ENCODE results near the gene ANKRD33B. TPM values are rescaled to one million over a fixed set of nuclear protein-coding genes. Genes with fewer than 3 reads are reported as not detected.

ANKRD33B gene
- total RNA-seq, 1 experiment from 2014 or later: 10.9 TPM

- no peaks in the 10 kb centered on the region for H3K9me3 ChIP-seq (ENCODE audit: control insufficient read depth in 1 of 2, insufficient read depth in 1 of 2, low read depth in 1 of 2, low read length in 2 of 2)
- POLR2A ChIA-PET: no interaction called here
- DNase-seq (ENCODE audit: low read depth, low spot score) (no peak), ATAC-seq (0 out of 2 replicates have a peak, but pooled peaks have one; percentile 16)
- no peak for TF ChIP-seq CEBPB (IDR thresholded peaks at IDR 0.05; ENCODE audit: low read depth)
- TF ChIP-seq ZNF274 (IDR thresholded peaks at IDR 0.05; ENCODE audit: low read depth, low read length): no peak
- no peak for TF ChIP-seq EGR1 (IDR thresholded peaks at IDR 0.05; ENCODE audit: low read depth)
- TF ChIP-seq TCF7L2 (IDR thresholded peaks at IDR 0.05; ENCODE audit: borderline replicate concordance, extremely low read depth, insufficient read depth, insufficient read length): no peak
- TF ChIP-seq REST (IDR thresholded peaks at IDR 0.05; ENCODE audit: low read depth): no peak
- TF ChIP-seq POLR2A (IDR thresholded peaks at IDR 0.05; ENCODE audit: borderline replicate concordance, extremely low read depth, insufficient read depth, insufficient read length): no peak
- TF ChIP-seq MAX (IDR thresholded peaks at IDR 0.05): no peak
- no peak for TF ChIP-seq RAD21 (IDR thresholded peaks at IDR 0.05; ENCODE audit: low read depth)
- no peak for TF ChIP-seq ELF1 (IDR thresholded peaks at IDR 0.05; ENCODE audit: borderline replicate concordance, low read depth)
- TF ChIP-seq ATF3 (IDR thresholded peaks at IDR 0.05): no peak
- TF ChIP-seq EZH2 (IDR thresholded peaks at IDR 0.05): no peak
- TF ChIP-seq FOSL1 (IDR thresholded peaks at IDR 0.05; ENCODE audit: low read depth): no peak
- no peak overlapping the region for H2AFZ ChIP-seq (ENCODE audit: low read depth, low read length, poor library complexity, severe bottlenecking)
- BruUV-seq (replicated peaks): no TSS peak
- intact Hi-C loops (cut with micrococcal nuclease): no loop called here
- no peak overlapping the region for H3K4me3 ChIP-seq (replicated peaks in 1 of 2; ENCODE audit: low read depth in 1 of 2, low read length in 2 of 2)
- peaks cover 0 to 29% of the 10 kb centered on the region in 2 experiments; a peak in 2 of 4 replicates for H3K4me1 ChIP-seq (ENCODE audit: control insufficient read depth in 1 of 2, insufficient read depth in 2 of 2, low read length in 2 of 2)
- H3K9me2 ChIP-seq (ENCODE audit: insufficient read depth): no peaks in the 10 kb centered on the region
- H4K20me1 ChIP-seq (ENCODE audit: insufficient read depth): no peaks in the 10 kb centered on the region
- H3K79me2 ChIP-seq (ENCODE audit: insufficient read depth, low read length): no peaks in the 10 kb centered on the region
- H3K27ac ChIP-seq (ENCODE audit: low read depth, low read length): no peak overlapping the region
- H3K4me2 ChIP-seq (ENCODE audit: low read length): peak overlapping the region; percentile 41
- H3K9ac ChIP-seq (ENCODE audit: low read length): no peak overlapping the region
- CTCF ChIA-PET: no interaction called here
- H3K27me3 ChIP-seq (ENCODE audit: insufficient read depth, low read length): no peaks in the 10 kb centered on the region
- no peaks in the 10 kb centered on the region for H3K36me3 ChIP-seq (ENCODE audit: control insufficient read depth in 1 of 2, insufficient read depth in 2 of 2, low read length in 2 of 2)
- RAD21 ChIA-PET (ENCODE audit: low non-redundant PET in 1 of 2, low total read pairs in 2 of 2, uncharacterized antibody in 2 of 2, unreplicated experiment in 2 of 2): interaction anchor here in 1 of 2 experiments (0.6 kb wide), 1 partner anchor 128 kb away, joined by 3 read pairs; no protein-coding TSS in a partner anchor
Observed at GRCh38 chr5:10666531-10667299, 102.8 kb downstream of the ANKRD33B start.

All from HCT116 (cell line).